Measurements from ENCODE around the gene SCAMP5.

DNA sequence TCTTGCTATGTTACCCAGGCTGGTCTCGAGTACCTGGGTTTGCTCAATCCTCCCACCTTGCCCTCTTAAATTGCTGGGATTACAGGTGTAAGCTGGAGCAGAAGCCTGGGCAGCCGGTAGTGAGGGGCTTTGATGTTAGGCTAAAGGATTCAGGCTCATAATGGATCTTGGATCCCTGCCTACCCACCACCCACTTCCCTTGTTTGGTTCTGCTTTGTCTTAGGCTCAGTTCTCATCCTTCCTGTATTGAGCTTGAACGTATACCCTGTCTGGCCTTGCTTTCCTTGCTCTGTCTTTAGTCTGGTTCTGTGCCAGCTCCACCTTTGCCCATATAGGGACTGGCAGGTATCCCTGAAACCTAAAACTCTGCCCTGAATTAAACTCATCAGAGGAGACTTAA is 29.7 kb downstream of the SCAMP5 start:
- TF ChIP-seq CTCF (IDR thresholded peaks at IDR 0.05) (no peak), POLR2AphosphoS5 (IDR thresholded peaks at IDR 0.05) (no peak), POLR2A (IDR thresholded peaks at IDR 0.05; ENCODE audit: low read depth) (no peak)

Data from esophagus muscularis mucosa (tissue), 3 donors.